Progenitor cell of endocrine pancreas (in vitro differentiated cells): ENCODE results near the gene BUB1B. TPM values are rescaled to one million over a fixed set of nuclear protein-coding genes. Genes with fewer than 3 reads are reported as not detected.
"Not testable (repeated sequence)": the region's sequence is repeated elsewhere in the genome, so short reads cannot be mapped to it uniquely, and the experiment has no call there.

Experiments used
- DNase-seq: peaks from one replicate; pipeline ENCODE4 v3.0.0; 2021; ENCODE audit warnings: low spot score; ENCODE audit not compliant: unreplicated experiment
- H3K27ac Mint-ChIP-seq: 2 replicates; pipeline ENCODE4 v1.8.0; 2021; ENCODE audit warnings: mild to moderate bottlenecking, moderate library complexity, mixed read lengths
- H3K27me3 Mint-ChIP-seq: 2 replicates; pipeline ENCODE4 v1.8.0; 2021; ENCODE audit warnings: mixed read lengths
- H3K36me3 Mint-ChIP-seq: 2 replicates; pipeline ENCODE4 v1.8.0; 2022; ENCODE audit warnings: mixed read lengths; ENCODE audit not compliant: insufficient read depth
- H3K4me1 Mint-ChIP-seq: 2 replicates; pipeline ENCODE4 v1.8.0; 2021; ENCODE audit warnings: low read depth, mixed read lengths
- H3K4me3 Mint-ChIP-seq: 2 replicates; pipeline ENCODE4 v1.8.0; 2021; ENCODE audit warnings: low read depth, mild to moderate bottlenecking, moderate library complexity, mixed read lengths
- H3K9me3 Mint-ChIP-seq: 2 replicates; pipeline ENCODE4 v1.8.0; 2021; ENCODE audit warnings: low read depth, mixed read lengths
- CTCF ChIP-seq: fragments of 200-600 bp; sonication (generic); IDR thresholded peaks from one replicate; pipeline ENCODE4 v1.5.0; 2021; ENCODE audit warnings: antibody characterized with exemption, mild to moderate bottlenecking; ENCODE audit not compliant: unreplicated experiment
- long read RNA-seq: library from polyadenylated mRNA; unstranded; transcript quantifications from one replicate; pipeline ENCODE4 v2.0.0, GENCODE V29; 2020
- total RNA-seq: library from RNA; stranded (reverse); gene quantifications from 2 replicates; pipeline ENCODE4 v1.2.1, GENCODE V29; 2021

Gene BUB1B
- total RNA-seq: 40.1 and 42.6 TPM in 2 replicates
- long read RNA-seq, transcript BUB1B-201 (23 exons, 3,725 nt): major isoform, 13 of 32 reads
- long read RNA-seq, partial matches to known transcripts: 14 of 32 reads
- long read RNA-seq, other reads (novel, unspliced or antisense): 5 of 32 reads

- H3K27ac Mint-ChIP-seq: no peak within 1 kb of the TSS
- H3K4me1 Mint-ChIP-seq: peaks cover 8% of the 10 kb centered on the region
- H3K9me3 Mint-ChIP-seq: no peaks in the 10 kb centered on the region
- TF ChIP-seq CTCF: no peak
- H3K27me3 Mint-ChIP-seq: no peaks in the 10 kb centered on the region
- no peak within 1 kb of the TSS for H3K4me3 Mint-ChIP-seq
- peaks cover 2% of the 10 kb centered on the region for H3K36me3 Mint-ChIP-seq
- peak; percentile 85 for DNase-seq
Observed at GRCh38 chr15:40160689-40161688, at the start of gene BUB1B. Gene BUB1B (plus strand): TSS chr15:40161069. CDS start chr15:40161221, 152 bp downstream.

GRCh38 chr15:40111888-40112287 is 49.0 kb upstream of the BUB1B start:
- DNase-seq: no peak
- Mint-ChIP-seq H3K4me1 (peaks cover 29% of the 10 kb centered on the region), H3K36me3 (no peaks in the 10 kb centered on the region), H3K27ac (peak overlapping the region; percentile 45), H3K4me3 (no peak overlapping the region), H3K27me3 (no peaks in the 10 kb centered on the region), H3K9me3 (no peaks in the 10 kb centered on the region)
- no peak for TF ChIP-seq CTCF

DNA sequence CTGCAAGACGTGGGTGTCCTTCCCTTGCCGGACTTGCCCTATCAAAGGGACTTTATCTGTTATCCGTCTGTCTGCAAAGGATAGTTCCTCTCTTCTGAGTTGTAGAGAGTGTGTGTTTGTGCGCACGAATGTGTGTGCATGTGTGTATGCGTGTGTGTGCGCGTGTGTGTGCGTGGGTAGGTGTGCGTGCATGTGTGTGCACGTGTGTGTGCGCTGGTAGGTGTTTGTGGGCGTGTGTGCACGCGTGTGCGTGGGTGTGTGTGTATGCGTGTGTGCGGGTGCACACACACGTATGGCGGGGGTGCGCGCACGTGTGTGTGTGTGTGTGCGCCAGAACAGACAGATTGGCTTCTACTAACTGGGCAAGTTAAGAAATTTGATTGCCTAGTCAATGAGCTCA is 48.1 kb upstream of the BUB1B start:
- Mint-ChIP-seq H3K27ac (peak overlapping the region; percentile 42), H3K36me3 (no peaks in the 10 kb centered on the region), H3K4me3 (no peak overlapping the region), H3K27me3 (no peaks in the 10 kb centered on the region), H3K9me3 (no peaks in the 10 kb centered on the region), H3K4me1 (peaks cover 23% of the 10 kb centered on the region)
- no peak for TF ChIP-seq CTCF
- no peak for DNase-seq

- Mint-ChIP-seq H3K27ac (no peak overlapping the region), H3K4me1 (peaks cover 19% of the 10 kb centered on the region), H3K9me3 (no peaks in the 10 kb centered on the region), H3K4me3 (no peak overlapping the region), H3K36me3 (no peaks in the 10 kb centered on the region), H3K27me3 (no peaks in the 10 kb centered on the region)
- TF ChIP-seq CTCF: no peak
- DNase-seq: no peak
Observed at GRCh38 chr15:40114218-40114617, 46.7 kb upstream of the BUB1B start.

DNA sequence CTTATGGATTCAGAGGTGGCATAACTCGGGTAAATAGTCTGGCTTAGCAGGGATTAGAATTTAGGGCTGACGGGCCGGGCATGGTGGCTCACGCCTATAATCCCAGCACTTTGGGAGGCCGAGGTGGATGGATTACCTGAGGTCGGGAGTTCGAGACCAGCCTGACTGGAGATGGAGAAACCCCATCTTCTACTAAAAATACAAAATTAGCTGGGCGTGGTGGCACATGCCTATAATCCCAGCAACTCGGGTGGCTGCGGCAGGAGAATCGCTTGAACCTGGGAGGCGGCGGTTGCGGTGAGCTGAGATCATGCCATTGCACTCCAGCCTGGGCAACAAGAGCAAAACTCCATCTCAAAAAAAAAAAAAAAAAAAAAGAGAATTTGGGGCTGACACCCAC is 45.8 kb upstream of the BUB1B start:
- not testable (repeated sequence) for H3K36me3 Mint-ChIP-seq, DNase-seq, H3K4me3 Mint-ChIP-seq, H3K27ac Mint-ChIP-seq, H3K27me3 Mint-ChIP-seq, H3K9me3 Mint-ChIP-seq
- peaks cover 15% of the 10 kb centered on the region for H3K4me1 Mint-ChIP-seq
